GM21529 (cell line): ENCODE measurements around the gene SORCS1.
A peak's percentile ranks its signal among the peaks of the same experiment; 100 is the strongest.
"Not testable (repeated sequence)": the region's sequence is repeated elsewhere in the genome, so short reads cannot be mapped to it uniquely, and the experiment has no call there.

Experiments used
- ATAC-seq: cut with Tn5 transposase; IDR thresholded peaks from one replicate; pipeline ENCODE4 v1.9.1; 2021; ENCODE audit not compliant: unreplicated experiment

SORCS1 gene

DNA sequence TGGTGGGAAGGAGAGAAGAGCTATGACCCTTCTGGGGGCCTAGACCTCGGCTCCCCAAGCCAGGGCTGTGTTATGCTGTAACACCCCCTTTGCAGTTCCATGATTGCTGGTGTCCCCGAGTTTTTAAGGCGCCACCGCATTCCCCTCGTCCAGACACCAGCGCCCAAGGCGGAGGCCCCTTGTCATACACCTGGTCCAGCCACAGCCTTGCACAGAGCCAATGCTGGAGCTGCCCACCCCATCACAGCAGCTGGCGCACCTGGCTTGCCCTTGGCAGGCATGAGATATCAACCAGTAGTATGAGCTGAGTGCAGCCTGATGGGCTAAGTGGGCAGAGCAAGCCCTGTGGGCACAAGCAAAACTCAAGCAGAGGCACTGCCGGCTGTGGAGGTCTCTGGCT, 209.4 kb downstream of the SORCS1 start:
- ATAC-seq = no peak

DNA sequence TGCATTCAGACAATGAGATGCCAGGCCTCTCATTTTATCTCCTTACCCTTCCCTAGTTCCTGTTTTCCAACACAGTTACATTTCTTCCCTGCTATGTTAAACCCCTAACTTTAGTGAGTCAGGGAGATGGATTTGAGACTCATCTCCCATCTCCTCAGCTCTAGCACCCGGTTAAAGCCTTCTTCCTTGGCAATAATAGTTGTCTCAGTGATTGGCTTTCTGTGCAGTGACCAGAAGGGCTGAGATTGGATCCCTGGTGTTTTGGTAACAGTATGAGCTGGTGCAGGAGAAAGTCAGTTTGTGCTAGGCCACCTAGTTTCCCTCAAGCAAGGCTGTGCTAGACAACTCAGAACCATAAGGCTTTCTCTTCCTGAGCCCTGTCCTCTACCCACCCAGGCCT, 212.5 kb downstream of the SORCS1 start:
- no peak for ATAC-seq

DNA sequence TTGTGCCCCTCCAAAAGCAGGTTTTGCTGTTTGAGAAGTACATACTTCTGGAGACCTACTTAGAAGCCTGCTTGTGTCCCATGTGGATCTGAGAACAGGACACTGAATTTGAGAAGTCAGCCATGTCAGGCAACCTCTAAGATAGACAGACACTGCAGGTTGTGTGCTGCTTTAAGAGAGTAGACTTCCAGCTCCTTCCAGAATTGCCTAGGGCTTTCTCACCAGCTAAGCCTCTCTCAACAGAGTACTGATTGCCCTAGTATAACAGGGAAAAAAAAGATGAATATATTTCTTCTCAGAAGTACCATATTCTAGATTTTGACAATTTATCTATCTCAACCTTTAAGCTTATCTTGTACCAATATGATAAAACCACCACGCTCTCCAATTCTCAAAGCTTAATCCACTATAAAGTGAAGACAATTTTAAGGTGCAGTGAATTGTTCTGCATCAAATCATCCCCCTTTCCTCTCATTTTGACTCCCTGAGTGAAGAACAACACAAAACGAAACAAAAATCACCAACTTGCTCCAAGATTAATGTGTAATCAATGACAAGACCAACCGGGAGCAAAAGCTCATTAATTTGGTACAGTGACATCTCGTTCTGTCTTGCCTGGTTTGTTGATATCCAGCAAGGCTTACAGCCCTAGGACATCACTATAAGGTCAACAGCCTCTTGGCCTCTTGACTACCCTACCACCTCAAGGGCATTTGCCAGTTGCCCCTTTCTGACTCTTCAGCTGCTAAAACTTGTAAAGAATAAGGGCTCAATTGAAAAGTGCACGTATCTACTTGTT, 214.6 kb downstream of the SORCS1 start:
- no peak for ATAC-seq

DNA sequence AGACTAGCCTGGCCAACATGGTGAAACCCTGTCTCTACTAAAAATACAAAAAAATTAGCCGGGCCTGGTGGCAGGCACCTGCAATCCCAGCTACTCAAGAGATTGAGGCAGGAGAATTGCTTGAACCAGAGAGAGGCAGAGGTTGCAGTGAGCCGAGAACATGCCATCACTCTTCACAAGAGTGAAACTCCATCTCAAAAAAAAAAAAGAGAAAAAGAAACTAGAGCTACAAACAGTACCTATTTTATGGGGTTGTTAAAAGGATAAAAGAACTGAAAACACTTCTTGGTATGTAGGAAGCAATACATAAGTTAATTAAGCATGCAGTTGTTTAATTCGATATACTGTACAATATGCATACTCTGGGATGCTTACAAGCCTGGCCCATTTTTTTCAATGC, 216.9 kb downstream of the SORCS1 start:
- ATAC-seq = peak; percentile 57

- no peak for ATAC-seq
Measured at GRCh38 chr10:106942035-106942662, 222.4 kb downstream of the SORCS1 start.

GRCh38 chr10:106941297-106942034, 223.0 kb downstream of the SORCS1 start:
- no peak for ATAC-seq

GRCh38 chr10:106938513-106938912, 226.0 kb downstream of the SORCS1 start:
- no peak for ATAC-seq

DNA sequence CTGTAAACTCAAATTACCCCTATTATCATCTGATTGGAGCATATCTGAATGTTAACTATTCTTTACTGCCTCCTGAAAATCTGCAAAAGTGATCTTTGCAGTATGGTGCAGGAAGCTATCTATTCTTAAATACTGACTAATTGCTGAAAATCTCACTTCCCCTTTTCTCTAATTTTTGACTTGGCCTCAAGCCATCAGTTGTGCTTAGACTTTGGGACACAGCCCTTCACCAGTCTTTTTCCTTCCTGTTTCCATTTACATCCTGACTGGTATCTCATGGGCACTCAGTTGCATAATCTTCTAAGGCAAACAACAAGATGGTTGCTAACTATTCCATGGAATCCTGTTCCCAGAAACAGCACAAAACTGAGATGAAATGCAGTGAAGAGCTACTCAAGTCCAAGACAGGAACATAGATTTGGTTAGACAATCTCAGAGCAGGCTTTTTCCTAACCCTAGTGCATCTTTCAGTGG, 228.5 kb downstream of the SORCS1 start:
- peak; percentile 65 for ATAC-seq

DNA sequence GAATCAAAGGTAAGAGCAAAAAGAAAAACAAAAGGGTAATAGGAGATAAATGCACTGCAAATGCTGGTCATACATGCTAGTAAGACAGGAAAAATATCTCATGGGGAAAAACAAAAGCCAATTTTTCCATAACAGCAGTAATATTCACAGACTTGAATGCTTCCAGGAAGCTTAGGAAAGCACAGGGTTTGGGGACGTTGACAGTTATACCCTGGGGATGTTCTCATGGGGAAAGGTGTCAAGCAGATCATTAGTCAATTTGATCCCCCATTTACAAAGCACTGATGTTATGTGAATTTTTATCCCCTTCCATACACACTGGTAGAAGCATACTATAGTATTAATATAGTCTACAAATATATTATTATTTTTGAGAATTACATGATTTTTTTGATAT, 232.7 kb downstream of the SORCS1 start:
- no peak for ATAC-seq

- peak; percentile 76 for ATAC-seq
Measured at GRCh38 chr10:106931159-106931852, 233.2 kb downstream of the SORCS1 start.

DNA sequence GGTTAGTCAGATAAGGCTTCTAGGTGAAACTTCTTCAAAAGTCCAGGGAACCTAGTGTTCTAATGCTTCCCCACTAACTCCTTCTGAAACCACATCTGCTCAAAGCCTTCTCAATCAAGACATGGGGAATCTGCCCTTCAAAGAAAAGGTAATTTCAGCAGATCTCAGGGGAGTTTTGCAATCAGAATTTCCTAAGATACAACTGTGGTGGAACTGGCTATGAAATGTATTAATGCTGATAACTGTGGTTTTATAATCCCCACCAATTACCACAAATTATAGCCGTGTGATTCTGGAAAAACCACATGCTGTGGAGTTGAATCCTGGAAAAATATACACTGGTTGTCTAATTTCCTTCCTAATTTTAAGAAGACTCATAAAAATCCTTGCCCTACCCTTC, 233.8 kb downstream of the SORCS1 start:
- ATAC-seq = no peak

- ATAC-seq = no peak
Measured at GRCh38 chr10:106929291-106929895, 235.1 kb downstream of the SORCS1 start.

GRCh38 chr10:106928151-106928550, 236.4 kb downstream of the SORCS1 start:
- ATAC-seq = not testable (repeated sequence)

GRCh38 chr10:106925191-106925590, 239.3 kb downstream of the SORCS1 start:
- no peak for ATAC-seq

DNA sequence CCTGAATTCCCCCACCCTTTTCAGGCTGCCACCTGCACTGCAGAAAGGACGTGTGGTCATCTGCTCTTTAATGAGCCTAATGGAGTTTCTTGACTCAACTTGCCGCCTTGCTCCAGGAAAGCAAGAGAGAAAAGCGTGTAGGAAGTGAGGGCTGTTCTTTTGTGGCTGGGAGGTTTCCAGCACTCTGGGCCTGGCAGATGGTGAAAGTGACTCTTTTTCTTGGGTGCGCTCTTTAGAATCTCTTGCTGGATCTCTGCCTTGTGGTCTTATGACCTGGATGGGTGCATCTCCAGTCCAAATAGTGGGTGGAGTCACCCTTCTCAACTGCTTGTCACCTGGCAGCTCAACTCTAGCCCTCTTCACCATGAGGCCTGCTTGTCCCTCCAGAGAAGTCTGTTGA, 244.0 kb downstream of the SORCS1 start:
- no peak for ATAC-seq

DNA sequence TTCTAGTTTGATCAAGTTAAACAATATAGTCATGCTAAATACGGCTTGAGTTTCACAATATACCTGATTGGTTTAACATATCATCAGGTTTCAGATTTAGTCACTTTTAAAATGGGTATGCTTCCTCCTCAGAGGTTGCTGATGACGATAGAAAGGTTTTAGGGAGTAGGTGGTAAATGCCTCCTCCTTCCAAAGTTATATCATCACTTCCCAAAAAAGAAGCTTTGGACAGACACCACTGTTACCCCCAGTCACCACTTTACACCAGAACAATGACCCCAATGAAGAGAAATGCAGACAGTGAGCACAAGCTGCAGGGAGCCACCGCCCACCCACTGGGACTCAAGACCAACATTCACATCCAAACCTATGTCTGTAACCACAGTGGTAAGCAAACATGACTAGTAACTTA, 244.6 kb downstream of the SORCS1 start:
- peak; percentile 79 for ATAC-seq

- ATAC-seq = no peak
Measured at GRCh38 chr10:106917452-106918055, 247.0 kb downstream of the SORCS1 start.

GRCh38 chr10:106914016-106914415, 250.5 kb downstream of the SORCS1 start:
- ATAC-seq = no peak

DNA sequence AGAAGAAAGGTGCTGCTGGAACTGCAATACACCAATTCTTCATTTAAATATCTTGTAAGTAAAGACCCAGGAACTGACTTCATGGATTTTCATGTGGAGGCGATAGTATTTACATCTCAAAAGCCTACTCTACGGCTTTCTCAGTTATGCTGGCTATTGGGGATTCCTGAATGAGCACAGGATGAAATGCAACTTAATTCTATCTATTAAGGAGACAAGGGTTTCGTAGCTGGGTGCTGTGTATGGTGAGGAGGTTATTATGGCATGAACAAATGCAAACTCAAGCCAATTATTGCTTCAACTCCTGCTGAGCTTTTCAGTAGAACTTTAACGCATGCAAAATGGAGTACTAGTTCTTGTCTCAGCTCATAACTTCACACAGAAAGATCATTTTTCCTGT, 251.2 kb downstream of the SORCS1 start:
- ATAC-seq = no peak

DNA sequence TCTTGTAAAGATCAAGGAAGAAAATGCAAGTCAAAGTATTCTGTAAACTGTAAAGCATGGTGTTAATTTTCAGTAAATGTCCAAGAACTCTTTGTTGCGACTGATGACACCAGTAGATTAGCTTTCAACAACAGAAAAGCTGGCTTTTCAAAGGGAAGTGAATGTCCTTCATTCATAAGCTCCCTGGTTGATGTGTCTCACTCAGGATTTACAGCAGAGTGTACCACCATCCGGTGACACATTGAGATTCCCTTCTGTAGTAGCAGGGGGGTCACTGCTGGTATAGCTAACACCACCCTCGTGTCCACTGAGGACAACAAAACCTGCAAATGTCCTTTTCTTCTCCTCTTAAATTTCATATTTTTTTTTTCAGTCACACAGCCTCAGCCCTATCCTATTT, 253.4 kb downstream of the SORCS1 start:
- ATAC-seq = no peak
